Measurements from ENCODE around the gene SAMD4A.

DNA sequence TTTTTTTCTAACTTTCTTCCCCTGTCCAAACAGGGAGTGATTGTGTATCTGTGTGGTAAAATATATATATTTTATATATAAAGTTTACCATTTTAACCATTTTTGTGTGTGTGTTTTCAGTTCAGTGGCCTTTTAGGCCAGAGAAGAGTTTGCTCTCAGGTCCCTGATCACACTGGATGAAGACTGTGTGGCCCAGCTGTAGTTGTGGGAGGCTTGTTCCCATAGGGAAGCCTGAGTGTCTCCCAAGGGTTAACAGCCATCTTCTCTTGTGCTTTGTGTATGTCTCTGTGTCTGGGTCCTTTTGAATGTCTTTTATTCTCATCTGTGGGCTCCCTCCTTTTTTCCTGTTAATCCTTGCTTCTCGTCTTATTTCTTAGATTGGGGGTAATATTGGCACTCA is 33.8 kb upstream of the SAMD4A start:
- no peak for TF ChIP-seq POLR2A (IDR thresholded peaks at IDR 0.05)
- TF ChIP-seq, protein P1, sequence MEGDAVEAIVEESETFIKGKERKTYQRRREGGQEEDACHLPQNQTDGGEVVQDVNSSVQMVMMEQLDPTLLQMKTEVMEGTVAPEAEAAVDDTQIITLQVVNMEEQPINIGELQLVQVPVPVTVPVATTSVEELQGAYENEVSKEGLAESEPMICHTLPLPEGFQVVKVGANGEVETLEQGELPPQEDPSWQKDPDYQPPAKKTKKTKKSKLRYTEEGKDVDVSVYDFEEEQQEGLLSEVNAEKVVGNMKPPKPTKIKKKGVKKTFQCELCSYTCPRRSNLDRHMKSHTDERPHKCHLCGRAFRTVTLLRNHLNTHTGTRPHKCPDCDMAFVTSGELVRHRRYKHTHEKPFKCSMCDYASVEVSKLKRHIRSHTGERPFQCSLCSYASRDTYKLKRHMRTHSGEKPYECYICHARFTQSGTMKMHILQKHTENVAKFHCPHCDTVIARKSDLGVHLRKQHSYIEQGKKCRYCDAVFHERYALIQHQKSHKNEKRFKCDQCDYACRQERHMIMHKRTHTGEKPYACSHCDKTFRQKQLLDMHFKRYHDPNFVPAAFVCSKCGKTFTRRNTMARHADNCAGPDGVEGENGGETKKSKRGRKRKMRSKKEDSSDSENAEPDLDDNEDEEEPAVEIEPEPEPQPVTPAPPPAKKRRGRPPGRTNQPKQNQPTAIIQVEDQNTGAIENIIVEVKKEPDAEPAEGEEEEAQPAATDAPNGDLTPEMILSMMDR (IDR thresholded peaks at IDR 0.05): no peak

All from stomach (tissue), 4 donors.